Ammon's horn (tissue), 1 donor: Measurements from ENCODE around the gene SH2D6.
"Not testable (repeated sequence)": the region's sequence is repeated elsewhere in the genome, so short reads cannot be mapped to it uniquely, and the experiment has no call there.

Source experiments
- DNase-seq: peaks from one replicate; pipeline ENCODE4 v3.0.0-alpha.2; 2016; ENCODE audit warnings: low spot score

SH2D6 gene

DNA sequence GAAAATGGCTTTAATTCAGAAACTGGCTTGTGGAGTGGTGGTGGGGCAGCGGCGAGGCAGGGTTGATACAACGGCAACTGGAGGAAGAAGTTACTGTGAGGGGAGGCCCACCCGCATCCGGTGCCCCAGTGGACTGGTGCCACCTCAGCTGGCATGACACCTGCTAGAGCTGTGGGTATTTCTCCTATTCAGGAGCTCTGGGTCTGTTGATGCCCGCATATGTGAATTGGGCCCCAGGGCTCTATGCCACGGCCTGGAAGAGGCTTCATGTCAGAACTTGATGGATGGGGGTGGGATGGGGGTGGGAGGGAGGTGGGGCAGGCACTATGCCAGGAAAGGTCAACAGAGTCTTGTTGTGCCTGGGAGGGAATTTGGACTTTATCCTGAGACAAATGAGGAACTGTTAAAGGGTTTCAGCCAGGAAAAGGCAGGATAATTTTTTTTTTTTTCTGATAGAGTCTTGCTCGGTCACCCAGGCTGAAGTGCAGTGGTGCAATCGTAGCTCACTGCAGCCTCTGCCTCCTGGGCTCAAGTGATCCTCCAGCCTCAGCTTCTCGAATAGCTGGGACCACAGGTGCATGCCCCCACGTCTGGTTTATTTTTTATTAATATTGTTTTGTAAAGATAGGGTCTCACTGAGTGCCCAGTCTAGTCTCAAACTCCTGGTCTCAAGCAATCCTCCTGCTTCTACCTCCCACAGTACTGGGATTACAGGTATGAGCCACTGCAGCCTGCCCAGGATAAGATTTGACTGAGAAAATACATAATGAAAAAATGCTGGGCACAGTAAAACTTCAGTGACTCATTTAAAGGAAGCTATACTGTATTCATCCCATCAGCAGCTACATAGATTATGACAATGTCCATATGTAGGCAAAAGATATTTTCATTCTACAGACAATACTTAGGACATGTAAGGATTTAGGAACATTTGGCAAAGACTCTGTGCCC, 52.6 kb downstream of the SH2D6 start:
- no peak for DNase-seq

DNA sequence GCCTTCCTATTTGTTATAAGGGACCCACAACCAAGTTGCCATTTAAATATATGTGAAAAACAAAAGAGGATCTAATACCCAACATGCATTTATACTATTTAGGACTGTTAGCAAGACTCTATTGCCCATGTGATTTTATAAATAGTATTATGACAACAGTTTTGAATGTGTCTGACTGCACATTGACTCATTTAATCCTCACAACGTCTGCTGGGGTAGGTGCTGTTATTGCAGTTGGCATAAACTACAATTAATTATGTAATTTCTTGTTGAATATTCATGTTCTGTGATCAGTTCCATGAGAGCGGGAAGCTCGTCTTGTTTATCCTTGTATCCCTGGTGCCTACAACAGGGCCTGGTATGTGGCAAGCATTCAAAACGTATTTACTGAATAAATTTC, 53.7 kb downstream of the SH2D6 start:
- peak; percentile 54 for DNase-seq

DNA sequence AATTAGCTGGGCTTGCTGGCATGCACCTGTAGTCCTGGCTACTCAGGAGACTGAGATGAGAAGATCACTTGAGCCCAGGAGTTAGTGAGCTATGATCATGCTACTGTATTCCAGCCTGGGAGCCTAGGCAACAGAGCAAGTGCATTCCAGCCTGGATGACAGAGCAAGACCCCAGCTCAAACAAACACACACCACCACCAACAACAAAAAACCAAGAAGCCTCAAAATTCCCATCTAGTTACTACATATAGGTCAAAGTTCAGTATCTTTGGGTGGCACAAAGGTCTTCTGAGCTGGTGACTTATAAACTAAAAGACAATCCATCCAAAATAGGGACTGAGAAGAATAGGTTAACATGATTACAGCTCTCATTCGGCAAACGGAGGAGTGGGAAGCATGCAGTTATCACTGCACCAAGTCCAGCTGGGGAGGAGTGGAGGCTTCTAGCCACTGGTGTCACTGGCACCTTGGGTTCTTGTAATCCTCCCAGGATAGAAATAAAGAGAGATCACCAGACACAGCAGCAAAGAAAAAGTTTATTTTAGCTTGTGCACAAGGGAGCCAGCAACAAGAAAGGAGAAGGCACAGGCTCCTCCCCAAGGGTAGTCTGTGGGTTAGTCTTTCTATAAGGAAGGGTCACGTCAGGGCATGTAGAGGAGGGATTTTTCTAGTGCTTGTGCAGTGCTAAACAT, 57.4 kb downstream of the SH2D6 start:
- no peak for DNase-seq

DNA sequence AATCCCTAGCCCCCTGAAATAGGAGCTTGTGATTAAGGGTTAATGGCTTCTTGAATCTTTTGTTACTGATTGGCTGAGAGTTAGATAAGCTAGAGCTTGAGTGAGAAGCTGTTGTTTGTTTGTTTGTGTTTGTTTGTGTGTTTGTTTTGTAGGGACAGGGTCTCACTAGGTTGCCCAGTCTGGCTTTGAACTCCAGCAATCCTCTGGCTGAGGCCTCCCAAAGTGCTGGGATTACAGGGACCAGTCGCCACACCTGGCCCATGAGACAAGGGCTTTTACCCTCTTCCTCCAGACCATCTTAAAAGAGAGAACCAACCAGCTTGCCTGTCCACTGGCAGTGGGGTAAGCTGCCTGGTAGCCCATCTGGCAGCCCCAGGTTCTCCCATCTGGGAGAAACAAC, 58.1 kb downstream of the SH2D6 start:
- DNase-seq = no peak

DNA sequence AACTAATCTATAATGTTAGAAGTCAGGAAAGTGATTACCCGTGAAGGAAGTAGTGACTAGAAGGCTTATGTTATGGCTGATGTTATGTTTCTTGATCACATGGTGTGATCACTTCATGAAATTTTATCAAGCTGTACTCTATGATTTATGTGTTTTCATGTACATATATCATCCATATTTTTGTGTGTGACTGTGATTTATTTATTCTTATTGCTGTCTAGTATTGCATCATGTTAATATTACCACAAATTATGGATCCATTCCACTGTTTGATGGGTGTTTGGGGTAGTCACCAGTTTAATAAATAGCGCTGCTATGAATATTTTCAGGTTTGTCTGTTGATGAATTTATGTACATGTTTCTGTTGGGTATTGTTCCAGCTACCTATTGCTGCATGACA, 59.4 kb downstream of the SH2D6 start:
- no peak for DNase-seq

DNA sequence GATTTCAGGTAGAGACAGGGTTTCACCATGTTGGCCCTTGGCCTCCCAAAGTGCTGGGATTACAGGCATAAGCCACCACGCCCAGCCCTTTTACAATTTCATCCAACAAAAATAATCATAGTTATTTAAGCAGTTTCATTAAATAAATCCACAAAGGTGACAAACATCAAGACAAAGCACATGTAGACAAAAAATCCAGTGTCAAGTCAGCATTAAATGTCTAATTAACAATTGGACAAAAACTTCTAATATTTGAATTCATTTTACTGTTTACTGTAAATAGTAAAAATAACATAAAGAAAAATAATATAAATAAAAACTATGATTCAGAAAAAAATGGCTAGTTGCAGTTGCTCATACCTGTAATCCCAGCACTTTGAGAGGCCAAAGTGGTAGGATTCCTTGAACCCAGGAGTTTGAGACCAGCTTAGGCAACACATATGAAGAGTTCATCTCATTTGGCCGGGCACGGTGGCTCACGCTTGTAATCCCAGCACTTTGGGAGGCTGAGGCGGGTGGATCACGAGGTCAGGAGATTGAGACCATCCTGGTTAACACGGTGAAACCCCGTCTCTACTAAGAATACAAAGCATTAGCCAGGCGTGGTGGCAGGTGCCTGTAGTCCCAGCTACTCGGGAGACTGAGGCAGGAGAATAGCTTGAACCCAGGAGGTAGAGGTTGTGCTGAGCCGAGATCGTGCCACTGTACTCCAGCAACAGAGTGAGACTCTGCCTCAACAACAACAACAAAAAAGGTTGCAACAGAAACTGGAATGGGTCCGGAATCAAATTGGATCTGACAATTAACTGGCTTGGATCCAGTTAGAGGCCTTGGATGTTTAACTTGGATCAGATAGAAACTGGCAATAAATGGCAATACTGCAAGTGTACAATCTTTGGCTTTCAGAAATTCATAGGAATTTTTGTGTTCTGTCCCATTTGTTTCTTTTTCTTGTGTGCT, 63.6 kb downstream of the SH2D6 start:
- DNase-seq = no peak

DNA sequence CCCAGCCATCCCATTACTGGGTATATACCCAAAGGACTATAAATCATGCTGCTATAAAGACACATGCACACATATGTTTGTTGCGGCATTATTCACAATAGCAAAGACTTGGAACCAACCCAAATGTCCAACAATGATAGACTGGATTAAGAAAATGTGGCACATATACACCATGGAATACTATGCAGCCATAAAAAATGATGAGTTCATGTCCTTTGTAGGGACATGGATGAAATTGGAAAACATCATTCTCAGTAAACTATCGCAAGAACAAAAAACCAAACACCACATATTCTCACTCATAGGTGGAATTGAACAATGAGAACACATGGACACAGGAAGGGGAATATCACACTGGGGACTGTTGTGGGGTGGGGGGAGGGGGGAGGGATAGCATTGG, 66.1 kb downstream of the SH2D6 start:
- not testable (repeated sequence) for DNase-seq

DNA sequence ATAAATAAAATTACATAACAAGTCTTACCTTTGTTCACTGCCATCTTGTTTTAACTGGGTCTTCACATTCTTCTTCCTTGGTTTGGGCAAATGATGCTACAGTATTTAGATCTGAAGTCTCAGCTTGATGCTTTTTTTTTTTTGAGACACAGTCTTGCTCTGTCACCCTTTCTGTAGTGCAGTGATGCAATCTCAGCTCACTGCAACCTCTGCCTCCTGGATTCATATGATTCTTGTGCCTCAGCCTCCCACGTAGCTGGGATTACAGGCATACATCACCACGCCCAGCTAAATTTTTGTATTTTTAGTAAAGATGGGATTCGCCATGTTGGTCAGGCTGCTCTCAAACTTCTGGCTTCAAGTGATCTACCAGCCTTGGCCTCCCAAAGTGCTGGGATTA, 67.3 kb downstream of the SH2D6 start:
- DNase-seq = no peak
